Right renal cortex interstitium (tissue), 3 donors: ENCODE data around the gene UBE3A. TPM values are rescaled to one million over a fixed set of nuclear protein-coding genes. Genes with fewer than 3 reads are reported as not detected.
"Not testable (repeated sequence)": the region's sequence is repeated elsewhere in the genome, so short reads cannot be mapped to it uniquely, and the experiment has no call there.

Experiments
- DNase-seq, 3 donors: peaks; one replicate each; pipeline ENCODE4 v3.0.0-alpha.2; 2013; ENCODE audit warnings: low read depth in 3 of 3, low spot score in 2 of 3
- polyA plus RNA-seq, 3 donors: library from polyadenylated mRNA; unstranded; fragments of 120-200 nt; gene quantifications; one replicate each; pipeline ENCODE4 v1.2.1, GENCODE V29; 2013; ENCODE audit not compliant: insufficient read length in 3 of 3

UBE3A gene
- polyA plus RNA-seq: 100 to 1,000 TPM in 2 of 3 donors, 10 to 100 TPM in 1; 96.4 to 111 (median 104) TPM

DNA sequence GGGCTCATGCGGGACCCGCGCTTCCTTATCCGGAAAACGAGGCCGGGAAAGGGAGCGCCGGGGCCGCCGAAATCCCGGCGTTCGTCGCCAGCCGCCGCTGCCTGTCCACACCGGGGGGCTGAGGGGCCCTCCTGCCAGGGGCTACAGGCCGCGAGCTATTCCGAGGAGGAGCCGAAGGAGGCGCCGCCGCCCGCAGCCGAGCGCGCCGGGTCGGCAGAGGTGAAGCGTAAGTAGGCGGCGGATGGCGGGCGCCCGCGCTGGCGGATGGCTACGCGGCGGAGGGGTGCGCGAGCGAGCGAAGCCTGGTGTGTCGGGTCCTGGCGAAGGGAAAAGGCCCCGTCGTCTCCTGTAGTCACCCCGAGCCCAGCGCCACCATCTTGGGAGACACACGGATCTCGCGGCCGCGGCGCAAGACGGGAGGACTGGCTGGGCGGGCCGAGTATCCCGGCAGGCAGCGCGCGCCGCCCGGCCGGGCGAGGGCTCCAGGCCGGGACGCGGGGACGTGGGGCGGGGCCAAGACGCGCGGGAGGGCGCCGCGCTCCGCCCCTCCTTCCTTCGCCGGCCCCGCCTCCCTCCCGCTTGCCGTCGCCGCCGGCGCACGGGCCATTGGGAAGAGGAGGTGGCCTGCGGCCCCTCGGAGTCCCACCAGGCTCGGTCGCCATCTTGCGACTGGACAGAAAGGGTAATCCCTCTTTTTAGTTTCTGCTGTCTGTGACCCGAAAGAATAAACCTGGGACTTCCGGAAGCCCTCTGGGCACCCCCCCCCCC is at the start of gene UBE3A:
Gene UBE3A (minus strand): TSS at position 424 of the 768 bp plus-strand sequence. CDS start 29,917 bp downstream, outside the sequence.
- DNase-seq: peak; percentile 65 to 88 (median 86)

- no peak for DNase-seq
Observed at GRCh38 chr15:25487226-25487884, 48.5 kb upstream of the UBE3A start.

GRCh38 chr15:25486051-25486450 is 47.2 kb upstream of the UBE3A start:
- DNase-seq: no peak

DNA sequence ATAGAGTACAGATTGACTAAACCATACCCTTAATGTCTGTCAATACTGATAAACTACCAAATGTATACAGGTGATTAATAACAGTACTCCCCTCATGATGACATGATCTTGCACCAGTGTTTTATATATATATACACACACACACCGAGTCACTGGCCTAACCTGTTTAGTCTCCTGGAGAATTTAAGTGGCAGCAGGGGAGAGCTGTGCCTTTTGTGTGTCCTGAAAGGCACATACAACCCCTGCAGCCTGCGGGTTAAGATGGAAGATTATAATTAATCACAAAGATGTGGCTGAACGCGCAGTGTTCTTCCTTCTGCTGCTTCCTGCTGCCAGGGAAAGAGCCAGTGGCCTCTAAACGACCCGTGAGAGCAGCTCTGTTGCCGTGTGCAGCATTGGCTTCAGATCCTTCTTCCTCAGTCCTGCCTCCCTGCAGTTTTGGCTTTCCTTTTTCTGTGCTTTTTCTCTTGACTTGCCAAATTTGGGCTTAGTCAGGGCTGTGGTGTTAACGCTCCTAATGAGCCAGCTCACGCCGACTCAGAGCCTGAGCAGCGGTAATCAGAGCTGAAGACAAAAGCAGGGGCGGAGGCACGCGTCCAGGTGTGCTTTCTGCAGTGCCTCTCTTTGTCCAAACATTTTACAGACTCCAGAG is 42.5 kb upstream of the UBE3A start:
- peak in 2 of 3 donors; percentile 13 to 39 for DNase-seq

DNA sequence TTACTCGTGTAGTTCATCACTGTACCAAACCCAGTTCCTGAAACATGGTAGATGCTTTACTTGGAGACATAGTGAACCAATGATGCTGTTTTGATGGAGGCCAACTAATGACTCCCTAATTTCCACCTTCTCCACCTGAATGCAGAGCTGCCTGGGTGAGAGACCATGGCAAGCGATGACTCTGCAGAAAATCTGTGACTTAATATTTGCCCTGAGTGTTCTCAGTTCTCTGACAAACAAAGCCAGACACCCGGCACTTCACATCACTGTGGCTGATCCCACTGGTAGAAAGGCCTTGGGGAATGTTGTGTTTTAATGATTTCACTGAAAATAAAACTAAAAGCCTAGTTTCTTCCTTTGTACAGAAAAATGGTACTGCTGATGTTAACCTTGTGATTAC is 39.5 kb upstream of the UBE3A start:
- DNase-seq: no peak

GRCh38 chr15:25477816-25478215 is 39.0 kb upstream of the UBE3A start:
- DNase-seq: no peak

DNA sequence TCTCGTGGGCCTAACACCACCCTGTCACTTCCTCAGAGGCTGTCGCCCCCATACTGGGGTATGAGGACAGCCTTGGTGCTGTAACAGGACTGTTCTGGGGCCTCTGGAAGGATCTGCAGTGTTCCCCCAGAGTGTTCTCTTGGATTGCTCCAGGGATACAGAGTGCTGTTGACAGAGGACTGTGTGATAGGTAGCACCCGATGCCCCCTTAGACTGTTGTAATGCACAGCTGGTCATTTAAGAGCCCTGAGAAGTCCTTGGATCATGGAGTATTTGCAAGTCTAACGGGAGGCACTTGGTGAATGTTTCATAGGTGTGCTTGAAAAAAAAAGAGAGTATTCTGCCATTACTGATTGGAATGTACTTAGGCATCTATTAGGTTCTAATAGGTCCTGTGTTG is 35.4 kb upstream of the UBE3A start:
- no peak for DNase-seq

DNA sequence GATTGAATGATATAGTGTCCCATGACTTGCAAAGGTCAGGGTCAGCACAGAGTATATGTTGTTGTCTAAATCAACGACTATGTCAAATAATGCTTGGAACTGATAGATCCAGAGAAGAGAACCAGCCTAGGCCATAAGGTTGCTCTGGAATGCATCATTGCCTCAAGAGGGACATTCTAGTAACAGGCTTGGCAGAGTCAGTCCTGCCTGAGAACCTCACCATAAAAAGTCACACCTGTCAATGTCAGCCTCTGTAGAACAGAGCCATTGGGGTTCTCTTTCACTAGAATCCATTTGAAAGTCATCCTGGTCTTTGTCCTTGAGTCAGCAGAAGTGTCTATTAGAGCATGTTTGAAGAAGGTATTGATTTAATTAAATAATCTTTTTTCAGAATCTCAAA is 31.4 kb upstream of the UBE3A start:
- DNase-seq: no peak

- no peak for DNase-seq
Observed at GRCh38 chr15:25469377-25469776, 30.6 kb upstream of the UBE3A start.

- no peak for DNase-seq
Observed at GRCh38 chr15:25468611-25469010, 29.8 kb upstream of the UBE3A start.

GRCh38 chr15:25465835-25466234 is 27.0 kb upstream of the UBE3A start:
- no peak for DNase-seq

- no peak for DNase-seq
Observed at GRCh38 chr15:25464784-25465183, 26.0 kb upstream of the UBE3A start.

GRCh38 chr15:25464383-25464782 is 25.6 kb upstream of the UBE3A start:
- no peak for DNase-seq

GRCh38 chr15:25456196-25456595 is 17.4 kb upstream of the UBE3A start:
- DNase-seq: no peak

- no peak for DNase-seq
Observed at GRCh38 chr15:25455226-25455625, 16.4 kb upstream of the UBE3A start.

DNA sequence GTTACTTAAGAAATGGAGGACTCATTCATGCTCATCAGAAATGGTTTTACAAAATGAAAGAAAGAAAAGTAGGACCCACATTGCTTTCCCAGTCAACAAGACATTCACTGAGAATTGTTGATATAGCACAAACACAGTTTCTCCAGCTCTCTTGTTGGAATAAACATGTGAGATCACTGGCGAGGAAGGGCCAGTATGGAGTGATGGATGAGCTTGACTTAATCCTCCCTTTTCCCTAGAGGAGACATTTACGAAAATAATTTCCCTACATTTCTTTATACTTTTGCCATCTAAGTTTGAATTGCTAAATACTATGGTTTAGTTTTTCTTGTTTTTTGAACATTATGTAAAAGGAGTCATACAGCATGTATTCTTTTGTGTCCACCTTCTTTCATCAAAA is 15.9 kb upstream of the UBE3A start:
- no peak for DNase-seq

DNA sequence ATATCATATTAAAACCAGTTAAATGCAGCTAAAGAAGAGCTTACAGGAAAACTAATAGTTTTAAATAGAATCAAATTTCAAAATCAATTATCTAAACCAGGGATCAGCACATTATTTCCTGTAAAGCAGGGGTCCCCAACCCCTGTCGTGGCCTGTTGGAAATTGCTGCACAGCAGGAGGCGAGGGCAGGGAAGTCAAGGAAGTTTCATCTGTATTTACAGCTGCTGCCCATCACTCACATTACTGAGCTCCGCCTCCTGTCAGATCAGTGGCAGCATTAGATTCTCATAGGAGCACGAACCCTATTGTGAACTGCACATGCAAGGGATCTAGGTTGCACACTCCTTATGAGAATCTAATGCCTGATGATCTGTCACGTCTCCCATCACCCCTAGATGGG is 14.4 kb upstream of the UBE3A start:
- not testable (repeated sequence) for DNase-seq

DNA sequence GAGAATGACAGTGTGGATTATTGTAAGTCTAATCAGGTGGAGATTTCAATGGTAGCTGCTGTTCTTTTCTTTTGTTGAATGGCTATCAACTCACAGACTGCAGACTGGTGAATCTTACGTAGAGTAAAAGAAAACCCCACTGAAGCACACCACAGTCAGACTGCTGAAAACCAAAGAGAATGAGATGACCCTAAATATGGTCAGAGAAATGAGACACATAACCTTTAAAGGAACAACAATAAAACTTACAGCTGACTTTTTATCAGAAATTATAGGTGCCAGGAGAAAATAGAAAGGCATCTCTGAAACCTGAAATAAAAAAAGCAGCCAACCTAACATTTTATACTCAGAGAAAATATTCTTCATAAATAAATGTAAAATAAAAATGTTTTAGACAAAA is 12.7 kb upstream of the UBE3A start:
- DNase-seq: no peak

DNA sequence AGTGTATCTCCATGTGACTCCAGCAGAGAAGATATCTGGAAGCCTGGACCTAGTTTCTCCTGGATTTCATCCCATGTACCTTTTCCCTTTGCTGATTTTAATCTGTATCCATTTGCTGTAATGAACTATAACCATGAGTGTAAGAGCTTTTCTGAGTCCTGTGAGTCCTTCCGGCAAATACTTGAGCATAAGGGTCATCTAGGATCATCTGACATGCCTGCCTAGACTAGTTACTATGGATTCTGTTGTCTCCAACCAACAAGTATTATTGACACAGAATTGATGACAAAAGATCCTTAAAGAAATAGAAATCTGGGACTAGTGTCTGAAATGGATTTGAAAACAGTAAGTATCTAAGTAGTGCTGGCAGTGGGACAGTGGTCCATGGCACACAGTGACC is 11.3 kb upstream of the UBE3A start:
- DNase-seq: no peak

DNA sequence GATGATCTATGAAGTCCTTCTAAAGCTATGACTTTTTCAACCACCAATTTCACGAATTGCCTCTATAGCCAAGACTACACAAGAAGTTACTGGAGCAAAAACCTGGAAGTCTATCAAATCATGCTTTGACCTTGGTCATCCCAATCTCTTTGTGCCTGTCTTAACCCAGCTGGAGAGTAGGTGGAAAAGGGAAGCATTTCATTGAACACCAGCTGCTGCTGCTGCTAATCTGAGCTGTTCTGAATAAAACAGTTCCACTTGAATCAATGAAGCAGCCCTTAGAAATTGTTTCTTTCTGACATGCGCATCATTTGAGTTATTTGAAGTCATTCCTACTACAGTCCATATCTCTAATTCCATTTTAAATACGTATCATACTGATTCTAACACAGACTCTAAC is 7.3 kb upstream of the UBE3A start:
- no peak for DNase-seq

DNA sequence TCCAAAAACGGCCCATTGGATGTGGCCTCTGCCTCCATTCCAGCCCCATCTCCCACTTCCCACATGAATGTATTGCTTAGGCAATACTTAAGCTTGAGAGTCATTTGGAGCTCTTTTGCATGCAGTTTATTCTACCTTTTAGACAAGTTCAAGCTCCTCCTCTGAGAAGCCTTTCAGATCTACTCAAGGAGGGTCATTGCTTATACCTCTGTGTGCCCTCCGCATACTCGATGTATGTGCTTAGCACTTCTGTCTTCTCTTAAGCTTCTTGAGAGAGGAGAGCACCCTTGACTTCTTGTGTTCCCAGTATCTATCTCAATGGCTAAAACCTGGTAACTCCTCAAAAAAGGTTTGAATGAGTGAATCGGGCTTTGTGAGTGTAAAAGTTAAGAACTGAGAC is 6.6 kb upstream of the UBE3A start:
- DNase-seq: no peak

DNA sequence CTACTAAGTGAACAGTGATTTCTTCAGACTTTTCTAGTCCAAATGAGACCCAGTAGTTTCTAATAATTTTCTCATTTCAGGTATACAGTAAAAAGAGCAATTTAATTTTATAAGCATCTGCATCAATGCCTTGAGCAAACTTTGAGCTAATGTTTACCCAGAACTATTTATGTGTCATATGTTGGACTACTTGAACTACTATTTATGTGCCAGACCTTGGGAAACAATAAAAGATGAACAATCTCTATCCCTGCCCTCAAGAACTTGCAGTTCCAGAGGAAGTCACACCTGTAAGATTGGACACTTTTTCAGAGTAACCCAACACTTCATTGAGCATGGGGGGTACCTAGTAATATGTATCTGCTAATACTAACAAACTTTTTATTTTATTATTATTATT is 2.3 kb upstream of the UBE3A start:
- DNase-seq: no peak
